HG03175 (cell line): ENCODE measurements around the gene TFF2.

Source experiments
- ATAC-seq: cut with Tn5 transposase; IDR thresholded peaks from one replicate; pipeline ENCODE4 v1.9.1; 2021; ENCODE audit warnings: mild to moderate bottlenecking, moderate library complexity; ENCODE audit not compliant: unreplicated experiment

Gene TFF2

DNA sequence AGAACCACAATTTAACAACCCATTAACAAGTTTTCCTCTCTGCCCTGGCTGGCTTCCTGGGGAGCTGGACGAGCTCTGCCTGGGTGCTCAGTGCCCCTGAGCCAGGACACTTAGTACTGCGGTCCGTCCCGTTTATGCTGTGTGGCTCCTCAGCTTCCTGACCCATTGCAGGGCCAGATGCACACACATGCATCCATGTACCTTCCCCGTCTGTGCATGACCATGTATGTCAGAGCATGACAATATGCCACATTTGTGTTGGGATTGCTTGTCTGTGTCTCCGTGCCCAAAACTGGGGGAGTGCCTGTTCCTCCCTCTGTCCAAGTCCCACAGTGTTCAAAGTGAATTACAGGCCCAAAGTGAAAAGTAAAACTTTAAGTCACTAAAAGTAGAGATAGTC is 25.9 kb downstream of the TFF2 start:
- no peak for ATAC-seq

DNA sequence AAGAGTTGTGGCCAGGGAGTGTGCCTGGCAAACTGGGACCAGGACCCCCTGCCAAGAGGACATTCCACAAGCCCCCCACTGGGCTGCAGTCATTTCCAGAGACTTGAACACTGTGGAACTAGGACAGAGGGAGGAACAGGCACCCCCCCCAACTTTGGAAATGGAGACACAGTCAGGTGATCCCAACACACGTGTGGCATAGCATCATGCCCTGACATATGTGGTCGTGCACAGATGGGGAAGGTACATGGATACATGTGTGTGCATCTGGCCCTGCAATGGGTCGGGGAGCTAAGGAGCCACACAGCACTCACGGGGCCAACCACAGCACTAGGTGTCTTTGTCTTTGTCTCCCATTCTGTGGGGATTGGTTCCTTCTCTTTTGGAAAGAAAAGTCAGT is 28.9 kb downstream of the TFF2 start:
- ATAC-seq: no peak

DNA sequence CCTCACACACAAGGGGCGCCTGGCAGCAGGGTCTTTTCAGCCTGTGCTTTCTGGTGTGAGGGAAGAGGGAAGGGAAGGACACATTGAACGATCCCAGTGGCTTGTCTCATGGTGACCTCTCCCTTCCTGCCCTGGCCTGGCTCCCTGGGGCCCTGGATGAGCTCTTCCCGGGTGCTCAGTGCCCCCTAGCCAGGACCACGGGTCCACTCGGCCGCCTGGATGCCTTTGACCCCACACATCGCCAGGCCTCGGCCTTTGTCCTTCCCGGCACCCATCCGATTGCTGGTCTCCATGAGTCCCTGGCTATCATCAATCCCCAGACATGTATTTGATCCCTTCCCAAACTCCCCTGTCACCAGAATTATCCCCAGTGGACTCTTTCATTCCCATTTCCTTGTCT is 29.6 kb downstream of the TFF2 start:
- ATAC-seq: no peak

DNA sequence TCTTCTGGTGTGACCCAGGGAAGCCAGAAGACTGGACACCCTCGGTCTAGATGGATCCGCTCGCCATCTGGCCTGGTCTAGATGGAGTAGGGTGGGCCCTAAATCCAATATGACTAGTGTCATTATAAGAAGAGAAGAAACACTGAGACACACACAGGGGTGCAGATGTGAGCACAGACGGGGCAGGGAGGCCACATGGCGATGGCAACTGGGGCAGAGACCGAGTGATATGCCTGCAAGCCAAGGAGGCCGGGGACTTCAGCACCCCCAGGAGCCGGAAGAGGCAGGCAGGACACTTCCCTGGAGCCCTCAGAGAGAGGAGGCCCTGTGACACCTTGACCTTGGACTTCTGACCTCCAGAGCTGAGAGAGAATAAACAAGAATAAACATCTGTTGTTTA is 30.0 kb downstream of the TFF2 start:
- ATAC-seq: no peak

DNA sequence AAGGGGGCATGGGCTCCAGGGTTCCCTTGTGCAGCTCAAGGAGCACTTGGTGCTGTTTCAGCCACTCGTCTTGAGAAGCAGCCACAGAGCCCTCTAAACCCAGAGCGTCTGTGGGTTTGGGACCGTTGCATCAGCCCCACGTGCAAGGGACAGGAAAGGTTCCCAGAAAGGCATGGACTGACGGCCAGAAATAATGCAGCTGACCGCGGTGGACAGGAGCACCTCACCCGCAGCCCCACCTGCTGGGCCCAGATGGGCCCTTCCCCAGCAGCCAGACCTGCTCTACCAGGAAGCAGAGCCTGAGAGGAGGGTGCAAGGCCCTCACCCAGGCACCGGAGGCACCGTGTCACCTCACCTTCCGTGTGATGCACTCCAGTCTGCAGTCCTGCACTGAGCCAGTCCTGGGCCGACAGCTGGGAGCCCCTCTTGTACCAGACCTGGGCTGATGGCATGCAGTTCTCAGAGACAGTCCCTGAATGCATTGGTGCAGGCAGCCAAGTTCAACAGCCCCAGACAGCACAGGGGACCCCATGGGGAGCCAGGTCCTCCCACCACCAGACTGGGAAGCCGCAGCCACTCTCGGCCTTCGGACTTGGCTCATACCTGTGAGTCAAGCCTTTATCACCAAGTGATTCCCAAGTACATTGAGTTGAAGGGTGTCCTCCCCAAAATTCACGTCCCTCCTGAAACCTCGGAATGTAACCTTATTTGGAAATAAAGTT is 30.8 kb downstream of the TFF2 start:
- no peak for ATAC-seq

DNA sequence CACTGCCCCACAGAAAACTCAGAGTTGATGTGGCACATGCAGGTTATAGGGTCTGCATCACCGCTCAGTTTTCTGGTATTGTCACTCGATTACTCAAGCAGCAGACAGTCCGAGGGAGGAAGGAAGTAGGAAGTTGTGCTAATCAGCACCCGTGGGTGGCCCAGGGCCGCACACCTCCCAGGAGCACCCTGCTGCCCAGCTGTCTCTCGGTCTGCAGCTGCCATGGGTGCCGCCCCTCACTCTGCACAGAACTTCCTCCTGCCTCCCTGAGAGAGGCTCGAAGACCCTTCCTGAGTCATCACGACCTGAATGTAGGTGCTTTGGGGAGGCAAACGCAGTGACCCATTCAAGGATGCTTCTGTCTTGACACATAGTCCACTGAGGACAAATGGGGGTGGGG is 31.4 kb downstream of the TFF2 start:
- no peak for ATAC-seq

DNA sequence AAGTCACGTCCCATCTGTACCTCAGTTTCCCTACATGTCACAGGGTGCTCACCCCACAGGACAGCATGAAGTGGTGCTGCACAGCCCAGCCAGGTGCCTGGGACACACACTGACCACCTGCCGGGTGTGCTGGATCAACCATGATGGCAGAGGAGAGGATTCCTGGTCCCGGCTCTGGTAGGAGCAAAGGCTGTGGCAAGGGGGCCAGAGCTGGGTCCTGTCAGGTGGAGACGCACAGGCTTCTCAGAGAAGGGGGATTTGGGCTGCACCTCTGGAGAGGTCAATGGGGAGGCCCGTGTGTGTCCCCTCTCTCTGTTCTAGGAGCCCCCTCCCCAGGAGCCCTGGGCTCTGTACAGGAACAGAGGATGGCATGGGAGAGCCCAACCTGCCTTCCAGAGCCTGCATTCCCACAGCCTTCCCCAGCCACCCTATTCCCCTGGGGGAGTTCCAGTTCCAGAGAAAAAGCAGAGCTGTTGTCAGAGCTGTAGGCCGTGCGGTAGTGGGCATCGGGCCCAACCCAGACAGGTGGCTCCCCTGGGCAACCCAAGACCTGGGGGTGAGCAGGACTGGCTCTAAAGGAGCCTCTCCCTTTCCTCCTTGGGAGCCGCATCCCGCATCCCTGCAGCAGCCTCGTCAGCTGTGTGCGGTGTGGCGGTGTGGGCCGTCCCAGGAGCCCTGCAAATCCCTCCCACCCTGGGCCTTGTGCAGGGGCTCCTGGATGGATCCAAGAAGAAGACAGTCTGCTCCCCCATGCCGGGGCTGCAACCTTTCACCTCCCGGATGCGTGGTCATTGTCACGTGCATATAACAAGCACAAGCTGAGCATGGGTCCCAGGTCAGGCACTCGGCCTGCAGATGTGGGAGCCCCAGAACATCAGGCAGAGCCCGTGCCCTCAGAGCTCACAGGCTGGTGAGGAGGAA is 32.7 kb downstream of the TFF2 start:
- ATAC-seq: no peak

DNA sequence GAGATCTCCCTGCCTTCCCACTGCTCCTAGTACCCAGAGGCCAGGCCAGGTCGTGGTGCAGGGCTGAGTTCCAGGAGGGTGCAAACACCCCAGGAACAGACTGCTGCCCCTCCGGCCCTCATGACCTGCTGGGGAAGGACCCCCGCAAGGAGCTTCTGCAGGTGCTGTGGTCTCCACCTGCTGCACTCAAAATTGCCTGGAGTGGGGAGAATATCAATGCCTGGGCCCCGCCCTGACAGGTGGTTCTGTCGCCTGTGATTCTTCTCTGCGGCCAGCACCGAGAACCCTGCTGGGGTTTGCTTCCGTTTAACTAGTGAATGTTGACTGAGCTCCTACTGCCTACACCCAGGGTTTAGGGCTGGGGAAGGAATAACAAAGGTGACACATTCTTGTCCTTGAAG is 33.5 kb downstream of the TFF2 start:
- no peak for ATAC-seq

DNA sequence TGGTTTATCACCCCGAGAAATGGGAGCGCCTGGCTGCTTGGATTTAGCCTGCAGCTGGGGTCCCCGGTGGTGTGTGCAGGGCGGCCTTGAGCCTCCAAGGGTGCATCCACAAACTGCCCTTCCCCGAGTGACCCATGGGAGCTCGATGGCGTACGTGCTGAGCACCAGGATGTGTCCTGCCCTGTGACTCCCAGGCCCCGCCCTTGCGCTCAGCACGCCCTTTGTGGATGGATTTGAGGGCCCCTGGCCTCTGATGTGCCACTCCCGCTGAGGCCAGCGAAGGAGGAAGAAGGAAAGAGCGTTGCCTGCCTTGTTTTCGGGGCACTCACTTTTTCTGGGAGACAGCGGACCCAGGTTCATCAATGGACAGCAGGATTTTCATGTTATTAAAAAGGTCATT is 33.9 kb downstream of the TFF2 start:
- no peak for ATAC-seq

DNA sequence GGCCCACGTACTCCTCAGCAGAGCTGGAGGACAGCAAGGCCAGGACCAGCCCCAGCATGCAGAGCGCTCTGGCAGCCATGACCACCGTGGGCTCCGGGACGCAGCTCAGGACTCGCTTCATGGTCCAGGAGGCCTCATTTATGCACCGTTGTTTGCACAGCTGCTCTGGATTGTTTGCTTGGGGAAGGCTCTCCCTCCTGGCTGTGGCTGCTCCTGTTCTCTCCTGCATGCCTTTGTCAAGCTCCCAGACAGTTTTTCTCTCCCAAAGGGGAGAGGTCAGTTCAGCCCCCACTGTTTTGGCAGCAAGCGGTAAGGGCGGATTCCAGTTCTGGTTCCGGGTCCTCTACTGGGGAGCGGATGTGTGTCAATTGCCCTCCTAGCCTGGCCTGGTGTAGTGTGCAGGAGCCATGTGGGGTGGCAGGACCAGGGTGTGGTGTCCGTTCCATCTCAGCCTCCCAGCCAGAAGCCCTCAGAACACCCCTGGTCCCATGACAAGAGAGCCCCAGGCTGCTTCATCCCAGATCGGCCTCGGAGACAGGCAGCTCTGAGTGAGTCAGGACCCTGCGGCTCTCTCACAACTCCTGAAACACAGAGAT is 35.4 kb downstream of the TFF2 start, which contains the start of gene TFF3:
Gene TFF3 (minus strand): TSS at position 114 of the 596 bp plus-strand sequence. CDS start 35 bp downstream, at position 79.
- no peak for ATAC-seq

DNA sequence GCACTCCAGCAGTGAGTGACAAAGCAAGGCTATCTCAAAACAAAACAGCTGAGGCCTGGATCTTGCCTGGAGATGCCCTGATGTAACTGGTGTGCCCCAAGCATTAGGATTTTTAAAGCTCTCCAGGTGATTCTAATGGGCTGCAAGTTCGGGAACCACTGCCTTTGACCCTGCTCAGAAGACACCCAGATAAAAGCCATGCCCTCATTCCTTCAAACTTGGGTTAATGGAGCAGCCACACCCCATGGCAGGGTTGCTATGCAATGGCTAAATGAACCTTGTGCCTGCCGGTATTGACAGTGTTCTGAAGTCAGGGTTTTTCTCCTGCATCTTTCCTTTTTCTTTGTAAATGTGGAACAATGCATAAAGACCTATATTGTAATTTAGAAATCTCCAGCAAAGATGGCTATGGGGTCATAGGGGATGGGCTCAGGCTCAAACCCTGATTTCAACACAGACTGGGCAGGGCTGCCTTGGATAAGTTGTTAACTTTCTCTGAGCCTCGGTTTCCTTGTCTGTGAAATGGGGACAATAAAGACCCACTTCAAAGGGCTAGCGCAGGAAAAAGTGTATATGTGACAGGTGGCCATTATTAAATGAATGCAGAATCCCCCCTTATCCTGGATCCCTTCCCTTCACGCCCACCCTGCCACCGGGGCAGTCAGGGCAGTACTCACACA is 36.0 kb downstream of the TFF2 start:
- no peak for ATAC-seq

DNA sequence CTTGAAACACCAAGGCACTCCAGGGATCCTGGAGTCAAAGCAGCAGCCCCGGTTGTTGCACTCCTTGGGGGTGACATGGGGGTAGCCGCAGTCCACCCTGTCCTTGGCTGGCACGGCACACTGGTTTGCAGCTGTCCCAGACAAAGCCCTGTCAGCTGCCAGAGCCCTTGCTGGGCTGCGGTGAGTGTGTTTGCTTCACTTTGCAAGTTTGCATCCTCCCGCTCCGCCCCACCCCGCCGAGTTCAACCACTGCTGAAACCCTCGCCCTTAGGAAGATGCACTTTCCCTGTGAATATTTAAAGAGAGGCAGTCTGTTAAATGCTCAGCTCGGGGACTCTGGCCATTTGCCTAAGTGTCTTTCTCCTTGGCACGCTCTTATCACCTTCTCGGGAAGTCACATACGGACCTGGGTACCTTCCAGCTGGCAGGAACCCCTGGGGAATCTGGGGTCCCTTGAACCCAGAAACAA is 37.3 kb downstream of the TFF2 start:
- ATAC-seq: no peak

DNA sequence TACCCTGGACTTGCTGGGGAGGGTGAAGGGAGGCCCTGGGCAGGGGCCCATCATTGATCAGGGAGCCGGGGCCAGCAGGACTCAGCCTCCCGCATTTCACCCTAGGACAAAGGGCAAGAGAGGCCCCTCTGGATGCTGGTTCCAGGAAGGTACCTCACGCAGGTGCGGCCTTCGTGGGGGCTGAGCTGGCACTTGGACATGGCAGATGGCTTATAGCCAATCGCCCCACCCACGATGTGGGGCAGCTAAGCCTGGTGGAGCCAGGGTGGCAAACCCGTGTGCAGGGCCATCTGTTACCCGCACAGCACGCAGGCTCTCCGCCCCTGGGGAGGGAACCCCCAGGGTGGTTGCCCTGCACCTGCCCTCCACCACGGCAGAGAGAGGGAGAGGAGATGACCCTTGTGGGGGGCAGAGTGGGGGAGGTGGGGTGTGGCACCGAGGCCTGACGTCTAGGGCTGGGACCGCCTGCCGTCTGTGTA is 38.1 kb downstream of the TFF2 start:
- ATAC-seq: no peak

DNA sequence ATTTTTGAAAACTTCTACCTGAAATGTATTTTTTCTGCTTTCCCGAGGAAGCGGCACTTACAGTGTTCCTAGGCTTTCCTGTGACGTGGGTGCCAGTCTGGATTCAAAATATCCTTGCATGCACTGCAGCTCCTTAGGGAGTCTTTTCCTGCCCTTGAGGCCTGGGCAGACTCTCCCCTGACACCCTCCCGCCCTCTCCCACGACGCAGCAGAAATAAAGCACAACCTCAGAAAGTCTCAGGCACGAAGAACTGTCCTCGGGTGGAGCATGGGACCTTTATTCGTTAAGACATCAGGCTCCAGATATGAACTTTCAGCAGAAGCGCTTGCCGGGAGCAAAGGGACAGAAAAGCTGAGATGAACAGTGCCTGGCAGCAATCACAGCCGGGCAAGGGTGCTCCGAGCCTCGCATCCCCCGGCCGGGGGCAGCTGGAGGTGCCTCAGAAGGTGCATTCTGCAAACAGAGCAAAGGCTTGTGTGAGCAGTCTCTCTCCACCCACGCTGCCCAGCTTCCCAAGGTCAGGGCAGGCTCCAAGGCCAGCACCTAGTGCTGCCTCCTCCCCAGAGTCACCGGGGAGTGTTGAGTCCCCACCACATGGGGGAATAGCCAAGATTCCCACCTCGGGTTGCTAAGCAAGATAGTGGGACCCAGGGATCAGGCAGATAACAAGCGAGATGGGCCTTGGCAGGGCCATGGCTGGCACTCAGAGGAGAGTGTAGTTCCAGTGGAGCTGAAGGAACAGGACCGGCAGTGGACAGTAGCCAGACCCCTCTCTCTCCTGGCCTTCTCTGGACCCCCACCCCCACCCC is 38.8 kb downstream of the TFF2 start:
- no peak for ATAC-seq

DNA sequence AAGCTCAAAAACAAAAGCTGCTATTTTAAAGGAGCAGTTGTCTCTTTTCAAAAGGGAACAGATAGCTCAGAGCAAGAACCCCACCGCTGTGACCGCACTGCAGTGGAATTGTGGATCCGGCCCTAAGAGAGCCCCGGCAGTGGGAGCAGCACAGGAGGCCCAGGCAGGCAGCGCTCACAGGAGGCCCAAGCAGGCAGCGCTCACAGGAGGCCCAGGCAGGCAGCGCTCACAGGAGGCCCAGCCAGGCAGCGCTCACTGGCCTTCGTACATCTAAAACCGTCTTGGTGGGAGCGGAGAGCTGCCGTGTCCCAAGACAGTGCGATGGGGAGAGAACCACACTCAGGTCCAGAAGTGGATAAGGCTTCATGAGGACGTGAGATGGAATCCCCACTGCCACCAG is 39.6 kb downstream of the TFF2 start:
- no peak for ATAC-seq

DNA sequence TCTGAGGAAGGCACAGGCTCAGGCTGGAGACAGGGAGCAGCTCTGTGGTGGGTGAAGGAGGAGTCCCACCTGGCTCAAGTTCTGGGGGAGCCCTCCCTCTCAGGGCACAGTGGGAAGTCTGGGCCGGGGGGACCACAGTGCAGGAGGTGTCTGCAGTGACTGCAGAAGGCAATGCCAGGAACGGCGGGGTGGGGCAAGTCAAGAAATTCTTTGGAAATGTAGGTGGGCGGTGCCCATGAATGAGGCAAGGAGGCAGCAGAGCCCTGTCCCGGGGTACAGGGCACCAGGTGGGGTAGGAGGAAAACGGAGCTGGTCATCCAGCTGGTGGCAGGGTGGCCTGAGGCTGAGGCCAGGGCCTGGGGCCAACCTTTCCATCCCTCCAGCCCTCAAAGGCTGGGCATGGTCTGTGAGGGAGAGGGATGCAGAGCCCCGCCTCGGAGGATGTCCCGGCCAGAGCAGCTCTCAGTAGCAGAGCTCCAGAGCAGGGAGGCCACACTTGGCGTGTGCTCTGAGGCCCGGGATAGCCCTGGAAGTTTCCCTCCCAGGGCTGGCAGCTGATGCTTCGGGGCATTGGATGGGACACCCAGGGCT is 40.3 kb downstream of the TFF2 start:
- no peak for ATAC-seq

DNA sequence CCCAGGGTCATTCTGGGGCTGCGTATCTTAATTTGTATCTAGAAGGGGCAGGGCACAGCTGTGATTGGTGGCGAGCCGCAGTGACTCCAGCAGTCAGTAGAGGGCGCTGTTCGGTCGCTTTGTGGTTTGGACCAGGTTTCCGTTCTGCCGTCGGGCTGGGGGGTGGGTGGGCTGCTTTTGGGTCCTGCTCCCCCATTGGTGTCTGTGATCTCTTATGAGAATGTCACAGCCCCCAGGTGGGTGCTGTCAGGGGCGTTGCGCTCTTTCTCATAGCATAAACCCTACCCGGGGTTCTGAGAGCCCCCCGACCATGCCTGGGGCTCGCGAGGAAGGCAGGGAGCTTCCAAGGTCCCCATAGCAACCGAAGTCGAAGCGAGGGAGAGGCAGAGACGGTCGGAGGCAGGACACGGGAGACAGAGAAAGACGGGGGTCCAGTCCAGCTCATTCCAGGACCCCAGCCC is 41.0 kb downstream of the TFF2 start:
- no peak for ATAC-seq

DNA sequence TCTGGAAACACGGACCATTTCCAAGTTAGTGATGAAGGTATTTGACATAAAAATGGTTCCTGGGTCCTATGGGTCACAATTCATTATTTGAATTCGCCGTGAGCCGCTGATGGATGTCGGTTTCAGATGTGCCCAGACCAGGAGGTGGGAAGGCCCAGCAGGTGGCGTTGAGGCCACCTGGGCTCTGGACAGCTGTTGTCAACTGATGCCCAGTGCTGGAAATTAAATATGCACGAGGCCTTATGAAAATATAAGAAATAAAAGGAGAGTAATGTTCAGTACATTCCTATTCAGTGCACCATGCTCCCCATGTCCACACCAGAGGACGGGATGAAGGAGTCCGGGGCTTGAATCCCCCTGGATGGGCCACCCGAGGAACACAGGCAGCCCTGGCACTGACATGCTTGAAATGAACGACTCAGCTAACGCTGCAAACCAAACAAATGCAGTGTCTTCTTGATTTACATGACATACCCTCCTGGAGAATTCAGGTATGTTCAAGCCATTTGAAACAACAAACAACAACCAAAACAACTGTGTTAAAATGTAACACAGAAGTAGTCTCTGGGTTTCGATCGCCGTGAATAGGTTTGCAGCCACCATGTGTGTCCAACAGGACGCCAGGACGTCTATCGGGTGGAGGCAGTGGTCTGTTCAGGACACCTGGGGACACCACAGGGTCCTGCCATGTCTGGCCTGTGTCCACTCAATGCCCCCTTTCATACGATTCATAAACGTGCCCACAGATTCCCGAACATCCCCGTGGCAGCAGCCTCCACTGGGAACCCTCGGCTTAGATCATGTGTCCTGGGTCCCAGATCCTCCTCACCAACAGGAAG is 41.7 kb downstream of the TFF2 start:
- no peak for ATAC-seq
